Heart right ventricle (tissue), 16 donors: Measurements from ENCODE around the gene POLN. TPM values are rescaled to one million over a fixed set of nuclear protein-coding genes. Genes with fewer than 3 reads are reported as not detected.

ENCODE experiments used
- ATAC-seq, 8 donors: fragments of 200-7000 bp; cut with Tn5 transposase; one replicate each; pipeline ENCODE4 v1.9.1; 2020; ENCODE audit warnings: mild to moderate bottlenecking in 8 of 8, moderate library complexity in 8 of 8, moderate number of reproducible peaks in 1 of 8
- DNase-seq, 2 donors: peaks; one replicate each; pipeline ENCODE4 v3.0.0-alpha.2; 2020
- H3K27ac ChIP-seq, 10 donors: fragments of 200-600 bp; sonication (generic) in 2 of 10; one replicate each; pipeline versions ENCODE4 v1.5.0 to v1.8.0; 2020 to 2022; ENCODE audit warnings: mild to moderate bottlenecking in 3 of 10
- H3K27me3 ChIP-seq, 7 donors: fragments of 200-600 bp; one replicate each; pipeline ENCODE4 v1.8.0; 2021 to 2022; ENCODE audit warnings: mild to moderate bottlenecking in 2 of 7
- H3K36me3 ChIP-seq, 9 donors: fragments of 200-600 bp; sonication (generic) in 1 of 9; one replicate each; pipeline versions ENCODE4 v1.5.0 to v1.8.0; 2020 to 2022; ENCODE audit warnings: mild to moderate bottlenecking in 2 of 9
- H3K4me1 ChIP-seq, 9 donors: fragments of 200-600 bp; sonication (generic) in 1 of 9; one replicate each; pipeline versions ENCODE4 v1.5.0 to v1.8.0; 2020 to 2022; ENCODE audit warnings: mild to moderate bottlenecking in 4 of 9
- H3K4me3 ChIP-seq, 10 donors: fragments of 200-600 bp; sonication (generic) in 2 of 10; one replicate each; pipeline versions ENCODE4 v1.5.0 to v1.8.0; 2020 to 2022; ENCODE audit warnings: mild to moderate bottlenecking in 7 of 10, moderate library complexity in 2 of 10
- H3K9me3 ChIP-seq, 11 donors: fragments of 200-600 bp in 10 of 11; sonication (generic) in 2 of 11; one replicate each; pipeline versions ENCODE4 v1.5.0 to v1.8.0; 2013 to 2022; ENCODE audit warnings: mild to moderate bottlenecking in 2 of 11, control low read depth in 1 of 11, moderate library complexity in 1 of 11
- WGBS, 2 donors: extraction: QIAGEN DNeasy Blood & Tissue Kit; methylation state at CpG; one replicate each; pipeline ENCODE4 v1.1.7; 2013; ENCODE audit warnings: inconsistent platforms in 1 of 2; 5-methylcytosine and 5-hydroxymethylcytosine counted together
- intact Hi-C, 10 donors: fragments of 100-400 bp; cut with DNase I; formaldehyde crosslinking; loops; one replicate each; pipeline versions ENCODE4 v1.11.1 to v1.14.2; 2022
- polyA plus RNA-seq, 2 donors: library from polyadenylated mRNA; stranded (reverse); fragments of 200-250 nt; gene quantifications; one replicate each; pipeline ENCODE4 v1.2.3, GENCODE V29; 2013
- total RNA-seq, 10 donors: library from RNA; stranded (reverse); fragmentation: NEBNext Ultra II Directional in 3 of 10; extraction: Animal tissue kit (Norgen Biotek cat#: 25700) in 3 of 10; gene quantifications; one replicate each; pipeline versions ENCODE4 v1.2.1 to v1.2.4, GENCODE V29; 2021 to 2023
- TF ChIP-seq, protein P1 (sequence below), 9 donors: fragments of 200-600 bp; sonication (generic) in 2 of 9; IDR thresholded peaks; one replicate each; pipeline versions ENCODE4 v1.5.0 to v1.8.0; 2021 to 2022; ENCODE audit warnings: antibody characterized with exemption in 9 of 9, mild to moderate bottlenecking in 5 of 9, moderate library complexity in 1 of 9
- donor health status: Arrhythmogenic right ventricular cardiomyopathy.
- donor health status: ischemic (EF 13 %, LVEDD 7.1; RV severe dilation, severe dysfunction).
- donor health status: healthy with polysubstance abuse.
- donor health status: DM: no; HTN: yes; CAD: no.
- donor health status: DM: no; HTN: no; CAD: no.
- donor health status: ischemic (EF 25% LVEDD 6.9; RV normal size, moderate dysfunction).
- donor health status: ischemic (EF 25% LVEDD 5.7; RV mildly dilated, moderate dysfunction).
- donor health status: healthy.
- donor health status: DM: yes; HTN: yes; CAD: no.
- donor health status: Ischemic cardiomyopathy.
- donor health status: ischemic (EF 35%, LVEDD 5.7; RV mildly dilated, moderate dysfunction).
- donor health status: nonischemic (EF 11% LVEDD 7.7; RV severe dilation, severe dysfunction).
- donor health status: DM: yes; HTN: yes; CAD: no.
- donor health status: PGD.
- donor health status: ischemic (EF 29% LVEDD 5.4; RV normal size, mild dysfunction).
- donor health status: nonischemic (EF 23%, LVEDD 6.1; RV moderate dilation, normal function).

Gene POLN
- total and polyA plus RNA-seq, 12 donors = 0.97 to 3.1 (median 2.1) TPM

DNA sequence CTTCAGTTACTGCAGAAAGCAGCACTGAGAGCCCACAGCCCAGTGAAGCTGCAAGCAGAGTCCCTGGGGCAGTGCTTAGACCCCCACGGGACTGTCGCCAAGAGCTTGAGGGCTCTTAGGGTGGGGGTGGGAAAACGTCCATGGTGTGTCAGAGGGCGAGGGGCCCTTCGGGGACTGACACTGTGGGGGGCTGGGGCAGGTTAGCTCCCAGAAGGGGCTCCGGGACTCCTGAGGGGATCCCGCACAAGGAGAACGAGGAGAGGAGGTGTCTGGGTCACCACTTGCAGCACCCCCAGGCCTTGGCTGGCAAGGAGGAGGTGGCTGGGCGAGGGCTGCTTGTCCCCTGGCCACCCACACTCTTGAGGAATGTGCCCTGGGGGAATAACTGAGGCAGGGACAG, 162.0 kb downstream of the POLN start:
- DNase-seq = no peak
- H3K4me1 ChIP-seq = no peaks in the 10 kb centered on the region
- no peak overlapping the region for H3K27ac ChIP-seq
- WGBS, 2 donors = 90 to 92% methylated on average over 9 of the region's 9 CpGs
- ATAC-seq = no peak
- H3K4me3 ChIP-seq = no peak overlapping the region
- H3K36me3 ChIP-seq = no peaks in the 10 kb centered on the region
- intact Hi-C loops = no loop called here
- H3K9me3 ChIP-seq = no peaks in the 10 kb centered on the region
- no peaks in the 10 kb centered on the region for H3K27me3 ChIP-seq
- TF ChIP-seq, protein P1, sequence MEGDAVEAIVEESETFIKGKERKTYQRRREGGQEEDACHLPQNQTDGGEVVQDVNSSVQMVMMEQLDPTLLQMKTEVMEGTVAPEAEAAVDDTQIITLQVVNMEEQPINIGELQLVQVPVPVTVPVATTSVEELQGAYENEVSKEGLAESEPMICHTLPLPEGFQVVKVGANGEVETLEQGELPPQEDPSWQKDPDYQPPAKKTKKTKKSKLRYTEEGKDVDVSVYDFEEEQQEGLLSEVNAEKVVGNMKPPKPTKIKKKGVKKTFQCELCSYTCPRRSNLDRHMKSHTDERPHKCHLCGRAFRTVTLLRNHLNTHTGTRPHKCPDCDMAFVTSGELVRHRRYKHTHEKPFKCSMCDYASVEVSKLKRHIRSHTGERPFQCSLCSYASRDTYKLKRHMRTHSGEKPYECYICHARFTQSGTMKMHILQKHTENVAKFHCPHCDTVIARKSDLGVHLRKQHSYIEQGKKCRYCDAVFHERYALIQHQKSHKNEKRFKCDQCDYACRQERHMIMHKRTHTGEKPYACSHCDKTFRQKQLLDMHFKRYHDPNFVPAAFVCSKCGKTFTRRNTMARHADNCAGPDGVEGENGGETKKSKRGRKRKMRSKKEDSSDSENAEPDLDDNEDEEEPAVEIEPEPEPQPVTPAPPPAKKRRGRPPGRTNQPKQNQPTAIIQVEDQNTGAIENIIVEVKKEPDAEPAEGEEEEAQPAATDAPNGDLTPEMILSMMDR (IDR thresholded peaks at IDR 0.05) = no peak

DNA sequence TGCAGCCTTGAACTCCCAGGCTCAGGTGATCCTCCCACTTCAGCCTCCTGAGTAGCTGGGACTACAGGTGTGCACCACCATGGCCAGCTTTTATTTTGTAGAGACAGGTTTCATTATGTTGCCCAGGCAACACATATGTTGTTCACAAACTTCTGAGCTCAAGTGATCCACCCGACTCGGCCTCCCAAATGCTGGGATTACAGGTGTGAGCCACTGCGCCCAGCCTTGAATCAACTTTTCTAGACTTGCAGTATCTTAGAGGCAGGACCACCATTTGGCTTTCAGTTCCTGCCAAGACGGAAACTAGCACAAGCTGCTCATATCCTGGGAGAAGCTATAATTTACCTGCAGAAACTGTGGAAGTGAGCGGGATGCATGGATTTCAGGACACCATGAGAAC, 162.9 kb downstream of the POLN start:
- DNase-seq (no peak), ATAC-seq (no peak)
- Histone ChIP-seq H3K36me3 (no peaks in the 10 kb centered on the region), H3K27me3 (no peaks in the 10 kb centered on the region), H3K27ac (no peak overlapping the region), H3K4me3 (no peak overlapping the region), H3K9me3 (no peaks in the 10 kb centered on the region), H3K4me1 (no peaks in the 10 kb centered on the region)
- TF ChIP-seq, protein P1 (IDR thresholded peaks at IDR 0.05) = no peak
- intact Hi-C loops = no loop called here
- WGBS, 2 donors = 95 to 97% methylated on average over 5 of the region's 5 CpGs

- H3K36me3 ChIP-seq = no peaks in the 10 kb centered on the region
- no peak for ATAC-seq
- no peaks in the 10 kb centered on the region for H3K27me3 ChIP-seq
- TF ChIP-seq, protein P1 (IDR thresholded peaks at IDR 0.05) = no peak
- H3K9me3 ChIP-seq = no peaks in the 10 kb centered on the region
- H3K27ac ChIP-seq = no peak overlapping the region
- H3K4me1 ChIP-seq = no peaks in the 10 kb centered on the region
- no peak for DNase-seq
- WGBS, 2 donors = 71 to 75% methylated on average over 9 of the region's 9 CpGs
- intact Hi-C loops = no loop called here
- no peak overlapping the region for H3K4me3 ChIP-seq
Measured at GRCh38 chr4:2078584-2078983, 163.3 kb downstream of the POLN start.

DNA sequence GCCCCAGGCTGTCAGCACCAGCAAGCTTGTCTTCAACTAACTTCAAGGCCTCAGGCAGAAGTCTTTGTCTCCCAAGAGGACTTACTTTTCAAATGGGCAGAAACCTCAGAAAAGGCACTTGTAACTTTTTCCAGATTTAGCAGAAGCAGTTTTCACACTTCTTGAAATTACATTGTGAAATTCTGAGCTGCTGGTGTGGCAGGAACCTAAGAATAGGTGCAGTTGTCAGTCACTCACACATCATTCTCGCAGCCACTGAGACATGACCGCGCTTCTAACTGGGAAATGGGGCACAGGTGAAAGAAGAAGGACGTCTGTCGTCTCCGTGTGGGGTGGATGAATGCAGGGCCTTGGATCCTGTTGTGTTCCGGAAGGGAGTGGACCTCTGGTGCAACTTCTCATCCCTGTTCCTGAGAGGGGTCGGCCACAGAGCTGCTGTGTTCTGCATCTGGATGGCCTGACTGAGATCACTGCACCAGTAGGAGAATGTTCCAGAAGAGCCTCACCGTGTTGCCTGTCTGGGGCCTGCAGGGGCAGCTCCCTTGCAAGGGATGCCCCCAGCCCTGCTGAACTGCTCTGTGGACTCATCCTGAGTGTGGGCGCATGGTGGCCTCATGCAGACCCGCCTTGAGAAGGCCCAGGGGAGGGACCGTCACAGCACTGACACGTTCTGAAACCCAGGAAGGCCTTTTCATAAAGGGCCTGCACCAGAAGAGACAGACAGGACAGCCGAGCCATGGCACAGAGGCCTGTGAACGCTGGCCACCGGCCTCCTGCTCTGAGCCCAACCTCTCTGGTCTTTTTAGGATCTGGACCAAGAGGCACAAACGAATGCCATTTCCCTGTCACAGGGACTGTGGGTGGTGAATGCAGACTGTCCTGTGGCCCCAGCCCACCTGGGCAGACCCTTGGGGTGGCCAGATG, 164.1 kb downstream of the POLN start:
- DNase-seq (no peak), ATAC-seq (no peak)
- Histone ChIP-seq H3K9me3 (no peaks in the 10 kb centered on the region), H3K27me3 (no peaks in the 10 kb centered on the region), H3K4me3 (no peak overlapping the region), H3K27ac (no peak overlapping the region), H3K36me3 (no peaks in the 10 kb centered on the region), H3K4me1 (no peaks in the 10 kb centered on the region)
- intact Hi-C loops = no loop called here
- 88 to 90% methylated on average over 17 of the region's 17 CpGs for WGBS, 2 donors
- TF ChIP-seq, protein P1 (IDR thresholded peaks at IDR 0.05) = no peak
